ENCODE measurements around the gene PLEKHG1. TPM values are rescaled to one million over a fixed set of nuclear protein-coding genes. Genes with fewer than 3 reads are reported as not detected.
A peak's percentile ranks its signal among the peaks of the same experiment; 100 is the strongest.

PLEKHG1 gene
- total and polyA plus RNA-seq, 4 donors, result 7.7 to 42.0 (median 24.4) TPM

GRCh38 chr6:150620244-150620643 is 20.6 kb downstream of the PLEKHG1 start:
- no peak for DNase-seq
- Histone ChIP-seq H3K36me3 (ENCODE audit: control insufficient read depth in 4 of 4, insufficient read depth in 4 of 4, low read length in 4 of 4) (peaks cover 0 to 2% (median 0%) of the 10 kb centered on the region in 4 donors), H3K9me3 (ENCODE audit: control insufficient read depth in 4 of 4, insufficient read depth in 3 of 4, low read length in 3 of 4) (no peaks in the 10 kb centered on the region), H3K4me1 (ENCODE audit: control insufficient read depth in 5 of 5, insufficient read depth in 5 of 5, low read length in 5 of 5) (peaks cover 4 to 20% (median 11%) of the 10 kb centered on the region in 5 donors), H3K4me3 (no peak overlapping the region), H3K27ac (ENCODE audit: low read depth in 1 of 2, low read length in 1 of 2) (peak overlapping the region in 1 of 2 donors; percentile 6), H3K9ac (ENCODE audit: insufficient read depth in 1 of 2, low read length in 2 of 2) (no peak overlapping the region), H3K27me3 (ENCODE audit: control insufficient read depth in 3 of 3, insufficient read depth in 3 of 3, low read length in 2 of 3) (no peaks in the 10 kb centered on the region)
- TF ChIP-seq, protein P1, sequence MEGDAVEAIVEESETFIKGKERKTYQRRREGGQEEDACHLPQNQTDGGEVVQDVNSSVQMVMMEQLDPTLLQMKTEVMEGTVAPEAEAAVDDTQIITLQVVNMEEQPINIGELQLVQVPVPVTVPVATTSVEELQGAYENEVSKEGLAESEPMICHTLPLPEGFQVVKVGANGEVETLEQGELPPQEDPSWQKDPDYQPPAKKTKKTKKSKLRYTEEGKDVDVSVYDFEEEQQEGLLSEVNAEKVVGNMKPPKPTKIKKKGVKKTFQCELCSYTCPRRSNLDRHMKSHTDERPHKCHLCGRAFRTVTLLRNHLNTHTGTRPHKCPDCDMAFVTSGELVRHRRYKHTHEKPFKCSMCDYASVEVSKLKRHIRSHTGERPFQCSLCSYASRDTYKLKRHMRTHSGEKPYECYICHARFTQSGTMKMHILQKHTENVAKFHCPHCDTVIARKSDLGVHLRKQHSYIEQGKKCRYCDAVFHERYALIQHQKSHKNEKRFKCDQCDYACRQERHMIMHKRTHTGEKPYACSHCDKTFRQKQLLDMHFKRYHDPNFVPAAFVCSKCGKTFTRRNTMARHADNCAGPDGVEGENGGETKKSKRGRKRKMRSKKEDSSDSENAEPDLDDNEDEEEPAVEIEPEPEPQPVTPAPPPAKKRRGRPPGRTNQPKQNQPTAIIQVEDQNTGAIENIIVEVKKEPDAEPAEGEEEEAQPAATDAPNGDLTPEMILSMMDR (IDR thresholded peaks at IDR 0.05; ENCODE audit: control extremely low read depth, extremely low read depth), result no peak
- WGBS, 2 donors, result 34 to 79% methylated on average over 3 of the region's 3 CpGs
- ATAC-seq (ENCODE audit: insufficient read depth, low FRiP score), result no peak

DNA sequence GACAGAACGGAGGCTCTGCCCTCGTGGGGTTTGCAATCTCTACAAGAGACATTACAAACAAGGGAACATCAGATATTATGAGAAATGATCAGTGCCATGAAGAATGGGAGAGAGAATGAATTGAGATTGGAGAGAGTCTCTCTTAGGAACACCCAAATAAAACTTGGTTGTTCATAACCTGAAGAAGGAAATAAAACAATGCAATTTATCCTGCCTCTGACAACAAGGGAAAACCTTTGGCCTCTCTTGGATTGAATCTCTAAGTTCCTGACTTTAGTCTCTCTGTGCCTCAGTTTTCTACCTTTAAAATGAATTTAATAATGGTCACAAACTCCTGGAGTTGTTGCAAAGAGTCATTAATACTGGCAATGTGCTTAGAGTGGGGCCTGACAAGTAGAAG is 21.1 kb downstream of the PLEKHG1 start:
- no peak for ATAC-seq (ENCODE audit: insufficient read depth, low FRiP score)
- no peak overlapping the region for H3K27ac ChIP-seq (ENCODE audit: low read depth in 1 of 2, low read length in 1 of 2)
- H3K4me1 ChIP-seq (ENCODE audit: control insufficient read depth in 5 of 5, insufficient read depth in 5 of 5, low read length in 5 of 5), result peaks cover 4 to 20% (median 11%) of the 10 kb centered on the region in 5 donors
- H3K4me3 ChIP-seq, result no peak overlapping the region
- H3K9me3 ChIP-seq (ENCODE audit: control insufficient read depth in 4 of 4, insufficient read depth in 3 of 4, low read length in 3 of 4), result no peaks in the 10 kb centered on the region
- H3K9ac ChIP-seq (ENCODE audit: insufficient read depth in 1 of 2, low read length in 2 of 2), result no peak overlapping the region
- peaks cover 0 to 2% (median 0%) of the 10 kb centered on the region in 4 donors for H3K36me3 ChIP-seq (ENCODE audit: control insufficient read depth in 4 of 4, insufficient read depth in 4 of 4, low read length in 4 of 4)
- TF ChIP-seq, protein P1 (IDR thresholded peaks at IDR 0.05; ENCODE audit: control extremely low read depth, extremely low read depth), result no peak
- WGBS, 2 donors, result 90% methylated on average over 2 of the region's 2 CpGs
- no peaks in the 10 kb centered on the region for H3K27me3 ChIP-seq (ENCODE audit: control insufficient read depth in 3 of 3, insufficient read depth in 3 of 3, low read length in 2 of 3)
- no peak for DNase-seq

GRCh38 chr6:150622476-150622875 is 22.8 kb downstream of the PLEKHG1 start:
- Histone ChIP-seq H3K4me3 (no peak overlapping the region), H3K9ac (ENCODE audit: insufficient read depth in 1 of 2, low read length in 2 of 2) (no peak overlapping the region), H3K27me3 (ENCODE audit: control insufficient read depth in 3 of 3, insufficient read depth in 3 of 3, low read length in 2 of 3) (no peaks in the 10 kb centered on the region), H3K4me1 (ENCODE audit: control insufficient read depth in 5 of 5, insufficient read depth in 5 of 5, low read length in 5 of 5) (peaks cover 5 to 32% (median 11%) of the 10 kb centered on the region in 5 donors), H3K27ac (ENCODE audit: low read depth in 1 of 2, low read length in 1 of 2) (peak overlapping the region; percentile 34 to 64), H3K9me3 (ENCODE audit: control insufficient read depth in 4 of 4, insufficient read depth in 3 of 4, low read length in 3 of 4) (no peaks in the 10 kb centered on the region), H3K36me3 (ENCODE audit: control insufficient read depth in 4 of 4, insufficient read depth in 4 of 4, low read length in 4 of 4) (peaks cover 0 to 2% (median 0%) of the 10 kb centered on the region in 4 donors)
- no peak for ATAC-seq (ENCODE audit: insufficient read depth, low FRiP score)
- DNase-seq, result no peak
- TF ChIP-seq, protein P1 (IDR thresholded peaks at IDR 0.05; ENCODE audit: control extremely low read depth, extremely low read depth), result no peak
- 67 to 72% methylated on average over 4 of the region's 4 CpGs for WGBS, 2 donors
